GM12872 (cell line): ENCODE results near the gene AAK1.

Experiments
- TF ChIP-seq, protein P1 (sequence below): IDR thresholded peaks from 3 replicates; pipeline ENCODE4 v1.5.1; 2011; ENCODE audit warnings: low read depth, mild to moderate bottlenecking, low read length, moderate library complexity; ENCODE audit not compliant: insufficient read depth

Gene AAK1

GRCh38 chr2:69456154-69456553 lies 187.4 kb downstream of the AAK1 start:
- TF ChIP-seq, protein P1, sequence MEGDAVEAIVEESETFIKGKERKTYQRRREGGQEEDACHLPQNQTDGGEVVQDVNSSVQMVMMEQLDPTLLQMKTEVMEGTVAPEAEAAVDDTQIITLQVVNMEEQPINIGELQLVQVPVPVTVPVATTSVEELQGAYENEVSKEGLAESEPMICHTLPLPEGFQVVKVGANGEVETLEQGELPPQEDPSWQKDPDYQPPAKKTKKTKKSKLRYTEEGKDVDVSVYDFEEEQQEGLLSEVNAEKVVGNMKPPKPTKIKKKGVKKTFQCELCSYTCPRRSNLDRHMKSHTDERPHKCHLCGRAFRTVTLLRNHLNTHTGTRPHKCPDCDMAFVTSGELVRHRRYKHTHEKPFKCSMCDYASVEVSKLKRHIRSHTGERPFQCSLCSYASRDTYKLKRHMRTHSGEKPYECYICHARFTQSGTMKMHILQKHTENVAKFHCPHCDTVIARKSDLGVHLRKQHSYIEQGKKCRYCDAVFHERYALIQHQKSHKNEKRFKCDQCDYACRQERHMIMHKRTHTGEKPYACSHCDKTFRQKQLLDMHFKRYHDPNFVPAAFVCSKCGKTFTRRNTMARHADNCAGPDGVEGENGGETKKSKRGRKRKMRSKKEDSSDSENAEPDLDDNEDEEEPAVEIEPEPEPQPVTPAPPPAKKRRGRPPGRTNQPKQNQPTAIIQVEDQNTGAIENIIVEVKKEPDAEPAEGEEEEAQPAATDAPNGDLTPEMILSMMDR, result no peak

- TF ChIP-seq, protein P1, result no peak
These were observed 188.6 kb downstream of the AAK1 start for GRCh38 chr2:69454976-69455375.

DNA sequence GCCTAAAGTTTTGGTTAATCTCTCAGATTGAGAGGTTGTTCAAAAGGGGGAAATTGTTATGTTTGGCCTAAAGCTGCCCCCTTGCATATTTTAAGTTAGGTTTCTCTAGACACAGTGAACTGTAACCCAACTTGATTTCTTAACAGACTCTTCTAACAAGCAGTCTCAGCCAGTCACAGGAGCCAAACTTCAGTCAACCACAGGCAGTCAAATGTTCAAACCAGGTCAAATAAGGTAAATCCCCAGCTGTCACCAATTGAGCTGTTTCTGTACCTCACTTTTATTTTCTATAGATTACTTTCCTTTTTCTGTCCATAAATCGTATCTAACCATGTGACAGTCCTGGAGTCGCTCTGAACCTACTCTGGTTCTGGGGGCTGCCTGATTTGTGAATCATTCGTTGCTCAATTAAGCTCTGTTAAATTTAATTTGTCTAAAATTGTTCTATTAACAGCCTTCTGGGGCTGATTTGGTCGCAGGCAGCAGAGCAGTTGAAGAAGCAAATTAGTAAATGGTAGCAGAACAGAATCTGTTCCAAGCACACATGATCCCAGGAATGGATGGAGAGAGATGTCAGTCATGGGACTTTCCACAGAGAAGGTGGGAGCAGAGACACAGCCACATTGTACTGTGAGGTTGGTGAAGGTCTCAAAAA lies 189.9 kb downstream of the AAK1 start:
- TF ChIP-seq, protein P1, result no peak

DNA sequence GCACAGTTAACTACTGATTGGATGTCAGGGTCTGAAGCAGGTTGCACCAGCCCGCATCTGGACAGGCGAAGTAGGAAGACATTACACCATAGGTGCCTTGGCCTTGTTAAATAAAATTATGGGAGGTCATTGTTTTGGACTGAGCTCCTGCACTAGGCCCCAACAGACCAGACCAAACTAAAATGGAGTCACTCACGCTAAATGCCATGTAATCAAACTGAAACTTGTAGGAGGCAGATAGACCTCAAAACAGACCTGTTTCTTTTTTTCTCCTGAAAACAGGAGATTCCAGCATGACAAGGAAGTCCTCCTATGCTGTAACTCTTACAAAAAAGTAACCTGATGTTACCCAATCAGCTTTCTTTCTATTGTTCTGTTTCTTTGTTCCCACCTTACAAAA lies 190.9 kb downstream of the AAK1 start:
- TF ChIP-seq, protein P1, result no peak

GRCh38 chr2:69450735-69451416 lies 192.7 kb downstream of the AAK1 start:
- TF ChIP-seq, protein P1, result no peak

GRCh38 chr2:69449906-69450305 lies 193.6 kb downstream of the AAK1 start:
- TF ChIP-seq, protein P1, result no peak

DNA sequence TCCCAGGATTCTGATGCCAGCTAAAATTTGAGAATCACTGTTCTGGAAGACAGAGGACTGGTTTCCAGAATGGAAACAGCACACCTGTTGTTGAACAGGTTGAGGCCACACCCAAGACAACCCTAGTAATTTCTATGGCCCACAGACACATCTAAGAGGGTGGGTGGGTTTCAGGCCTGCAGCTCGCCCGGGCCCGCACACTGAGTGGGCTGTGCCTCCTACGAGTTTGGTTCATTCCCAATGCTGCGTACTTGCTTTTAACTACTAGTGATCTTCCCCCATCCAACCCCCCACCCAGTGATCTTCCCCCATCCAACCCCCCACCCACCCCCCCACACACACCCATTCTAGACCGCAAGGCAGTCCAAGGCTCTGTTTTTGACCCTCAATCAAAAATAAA lies 205.0 kb downstream of the AAK1 start:
- TF ChIP-seq, protein P1, result no peak
